GM18519 (cell line): ENCODE results near the gene DNAH10.
"Not testable (repeated sequence)": the region's sequence is repeated elsewhere in the genome, so short reads cannot be mapped to it uniquely, and the experiment has no call there.

Experiments
- ATAC-seq: cut with Tn5 transposase; IDR thresholded peaks from one replicate; pipeline ENCODE4 v1.9.1; 2021; ENCODE audit warnings: mild to moderate bottlenecking, moderate library complexity; ENCODE audit not compliant: unreplicated experiment, low FRiP score

Gene DNAH10

DNA sequence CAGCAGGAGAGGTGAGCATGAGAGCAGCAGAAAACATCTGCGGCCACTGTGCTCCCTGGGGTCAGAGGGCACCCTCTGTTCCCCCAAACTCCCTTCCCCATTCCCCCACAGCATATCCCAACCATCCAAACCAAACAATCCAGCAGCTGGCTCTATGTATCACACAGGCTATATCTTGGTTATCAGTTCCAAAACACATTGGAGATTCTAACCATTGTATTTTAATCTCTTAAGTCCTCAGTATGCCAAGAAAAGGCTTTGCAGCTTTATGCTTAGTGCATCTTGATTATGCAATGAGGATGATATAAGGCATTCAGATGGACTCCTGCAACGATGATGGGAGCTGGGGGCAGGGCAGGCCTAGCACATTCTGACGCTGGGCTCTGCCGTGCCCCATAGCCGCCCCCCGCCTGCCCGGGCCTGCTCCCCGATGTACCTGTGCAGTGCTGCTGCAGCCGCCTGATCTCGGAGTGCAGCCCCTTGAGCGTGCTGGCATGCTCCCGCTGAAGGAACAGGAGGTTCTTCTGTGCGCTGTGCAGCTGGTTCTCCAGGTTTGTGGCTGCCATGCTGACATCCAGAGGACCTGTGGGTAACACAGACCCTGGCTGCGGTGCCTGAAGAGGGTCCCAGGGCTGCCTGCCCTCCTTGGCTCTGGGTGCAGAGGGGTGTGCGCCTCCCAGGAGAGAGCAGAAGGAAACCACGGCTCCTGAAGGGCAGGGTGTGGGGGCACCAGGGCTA lies 181.0 kb downstream of the DNAH10 start:
- no peak for ATAC-seq

DNA sequence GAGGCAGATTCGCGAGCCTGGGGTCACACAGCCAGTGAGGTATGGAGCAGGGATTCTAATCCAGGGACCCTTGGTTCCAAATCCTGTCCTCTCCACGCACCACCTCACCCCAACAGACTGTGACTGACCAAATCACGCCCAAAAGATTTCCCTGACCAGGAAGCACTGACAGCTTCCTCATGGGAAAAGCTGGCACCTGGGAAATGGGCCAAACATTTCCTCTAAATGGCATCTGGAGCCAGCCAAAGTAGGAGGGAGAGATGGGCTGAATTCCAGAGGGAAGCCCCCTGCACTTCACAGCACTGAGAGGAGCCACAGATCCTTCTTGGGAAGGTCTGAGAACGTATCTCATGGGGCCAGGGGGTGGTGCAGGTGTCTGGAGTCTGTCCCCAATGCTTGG lies 181.7 kb downstream of the DNAH10 start:
- ATAC-seq: no peak

DNA sequence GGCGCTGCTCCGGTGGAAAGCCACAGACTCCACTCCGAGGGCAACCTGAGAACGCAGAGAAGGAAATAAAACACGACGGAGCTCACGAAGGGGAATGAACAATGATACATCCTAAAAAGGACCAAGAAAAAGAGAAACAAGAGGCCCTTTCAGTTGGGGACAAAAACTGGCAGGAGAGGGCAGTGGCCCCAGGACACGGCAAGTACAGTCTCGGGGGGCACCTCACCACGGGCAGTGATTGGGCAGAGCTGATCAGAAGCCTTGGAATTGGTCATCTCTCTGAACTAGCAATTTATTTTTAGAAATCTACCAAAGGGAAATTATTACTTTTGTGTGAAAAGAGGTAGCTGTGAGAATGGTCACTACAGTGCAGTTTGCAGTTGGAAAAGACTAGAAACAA lies 182.6 kb downstream of the DNAH10 start:
- no peak for ATAC-seq

DNA sequence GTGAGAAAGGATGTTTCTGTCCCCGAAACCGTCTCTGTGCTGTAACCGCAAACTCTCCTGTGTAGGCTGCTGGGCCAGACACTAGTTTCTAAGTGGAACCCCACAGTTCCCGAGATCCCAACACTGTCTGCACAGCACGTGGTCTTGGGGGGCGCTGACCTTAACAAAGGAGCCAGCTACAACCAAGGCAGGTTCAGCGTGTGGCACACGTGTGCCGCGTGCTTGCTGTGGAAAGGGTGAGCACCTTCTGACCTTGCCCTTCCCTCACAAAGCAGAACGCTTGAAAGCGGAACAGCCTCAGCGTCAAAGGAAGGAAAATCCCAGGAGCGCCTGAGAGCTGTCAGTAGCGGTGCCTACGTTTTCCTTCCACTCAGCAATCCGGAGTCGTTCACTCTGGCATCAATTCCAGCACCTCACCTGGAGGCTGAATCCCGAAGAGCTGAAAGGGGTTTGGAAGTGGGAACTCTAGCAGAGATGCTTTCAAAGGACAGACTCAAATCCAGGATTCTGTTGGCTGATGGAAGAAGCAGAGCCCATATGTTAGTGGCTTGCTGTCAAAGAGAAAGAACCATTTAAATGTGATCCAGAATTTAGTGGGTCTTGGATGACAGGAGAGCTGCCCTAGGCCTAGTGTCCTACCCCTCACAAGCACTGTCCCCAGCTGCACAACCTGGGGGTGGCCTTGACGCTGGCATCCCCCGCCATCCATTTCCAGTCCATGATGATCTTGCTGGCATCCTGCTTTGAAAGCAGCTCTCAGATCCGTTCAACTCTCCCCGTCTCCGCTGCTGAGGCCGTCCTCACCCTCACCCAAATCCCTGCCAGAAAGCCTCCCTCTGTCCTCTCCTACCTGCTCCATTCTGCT lies 183.4 kb downstream of the DNAH10 start:
- no peak for ATAC-seq

DNA sequence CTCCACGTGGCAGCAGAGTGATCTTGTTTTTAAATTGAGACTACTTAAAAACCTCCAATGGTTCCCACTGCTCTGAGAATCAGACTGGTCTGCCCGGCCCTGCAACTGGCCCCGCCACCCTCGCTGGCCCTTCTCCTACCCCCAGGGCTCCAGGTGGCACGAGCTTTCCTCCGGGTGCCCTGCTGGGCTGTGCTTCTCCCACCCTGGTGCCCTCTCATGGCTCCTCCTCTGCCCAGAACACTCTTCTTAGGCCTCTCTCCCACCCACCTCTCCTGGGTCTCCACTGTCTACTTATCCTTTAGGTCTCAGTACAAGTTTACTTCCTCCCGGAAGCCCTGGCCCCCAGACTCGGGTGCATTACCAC lies 184.0 kb downstream of the DNAH10 start:
- no peak for ATAC-seq

DNA sequence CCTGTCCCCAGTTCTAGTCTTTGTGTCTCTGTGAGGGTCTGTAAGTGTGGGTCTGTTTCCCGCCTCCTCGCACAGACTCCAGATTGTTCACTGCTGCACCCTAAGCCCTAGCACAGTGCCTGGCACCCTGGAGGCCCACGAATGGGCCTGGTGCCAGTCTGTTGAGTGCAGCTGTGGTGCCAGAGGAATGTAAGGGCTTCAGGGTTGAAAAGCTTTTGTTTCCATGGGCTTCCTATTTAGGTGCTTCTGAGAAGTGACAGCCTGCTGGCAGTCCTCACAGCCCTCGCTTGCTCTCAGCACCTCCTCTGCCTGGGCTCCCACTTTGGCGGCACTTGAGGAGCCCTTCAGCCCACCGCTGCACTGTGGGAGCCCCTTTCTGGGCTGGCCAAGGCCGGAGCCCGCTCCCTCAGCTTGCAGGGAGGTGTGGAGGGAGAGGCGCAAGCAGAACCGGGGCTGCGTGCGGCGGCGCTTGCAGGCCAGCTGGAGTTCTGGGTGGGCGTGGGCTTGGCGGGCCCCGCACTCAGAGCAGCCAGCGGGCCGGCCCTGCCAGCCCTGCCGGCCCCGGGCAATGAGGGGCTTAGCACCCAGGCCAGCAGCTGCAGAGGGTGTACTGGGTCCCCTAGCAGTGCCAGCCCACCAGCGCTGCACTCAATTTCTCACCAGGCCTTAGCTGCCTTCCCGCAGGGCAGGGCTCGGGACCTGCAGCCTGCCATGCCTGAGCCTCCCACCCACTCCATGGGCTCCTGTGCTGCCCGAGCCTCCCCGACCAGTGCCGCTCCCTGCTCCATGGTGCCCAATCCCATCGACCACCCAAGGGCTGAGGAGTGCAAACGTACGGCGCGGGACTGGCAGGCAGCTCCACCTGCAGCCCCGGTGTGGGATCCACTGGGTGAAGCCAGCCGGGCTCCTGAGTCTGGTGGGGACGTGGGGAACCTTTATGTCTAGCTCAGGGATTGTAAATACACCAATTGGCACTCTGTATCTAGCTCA lies 184.7 kb downstream of the DNAH10 start:
- not testable (repeated sequence) for ATAC-seq

DNA sequence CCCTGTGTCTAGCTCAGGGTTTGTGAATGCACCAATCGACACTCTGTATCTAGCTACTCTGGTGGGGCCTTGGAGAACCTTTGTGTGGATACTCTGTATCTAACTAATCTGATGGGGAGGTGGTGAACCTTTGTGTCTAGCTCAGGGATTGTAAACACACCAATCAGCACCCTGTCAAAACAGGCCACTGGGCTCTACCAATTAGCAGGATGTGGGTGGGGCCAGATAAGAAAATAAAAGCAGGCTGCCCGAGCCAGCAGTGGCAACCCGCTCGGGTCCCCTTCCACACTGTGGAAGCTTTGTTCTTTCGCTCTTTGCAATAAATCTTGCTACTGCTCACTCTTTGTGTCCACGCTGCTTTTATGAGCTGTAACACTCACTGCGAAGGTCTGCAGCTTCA lies 185.4 kb downstream of the DNAH10 start:
- not testable (repeated sequence) for ATAC-seq

DNA sequence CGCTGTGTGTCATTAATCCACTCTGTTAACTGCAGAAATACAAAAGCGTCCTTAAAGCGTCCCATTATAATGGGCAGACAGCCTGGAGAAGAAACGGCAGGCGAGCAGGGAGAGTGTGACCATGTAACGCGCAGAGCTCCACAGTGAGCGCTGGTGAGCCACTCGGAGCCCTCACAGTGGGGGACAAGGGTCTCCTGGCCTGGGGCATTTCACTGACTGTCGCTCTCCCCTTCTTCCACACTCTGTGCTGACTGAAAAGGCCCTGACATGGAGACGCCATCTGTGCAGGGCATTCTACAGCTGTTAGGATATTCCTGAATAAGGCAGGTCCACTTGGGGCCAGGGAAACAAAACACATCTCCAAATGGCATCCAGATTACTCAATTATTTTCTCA lies 186.3 kb downstream of the DNAH10 start:
- no peak for ATAC-seq

DNA sequence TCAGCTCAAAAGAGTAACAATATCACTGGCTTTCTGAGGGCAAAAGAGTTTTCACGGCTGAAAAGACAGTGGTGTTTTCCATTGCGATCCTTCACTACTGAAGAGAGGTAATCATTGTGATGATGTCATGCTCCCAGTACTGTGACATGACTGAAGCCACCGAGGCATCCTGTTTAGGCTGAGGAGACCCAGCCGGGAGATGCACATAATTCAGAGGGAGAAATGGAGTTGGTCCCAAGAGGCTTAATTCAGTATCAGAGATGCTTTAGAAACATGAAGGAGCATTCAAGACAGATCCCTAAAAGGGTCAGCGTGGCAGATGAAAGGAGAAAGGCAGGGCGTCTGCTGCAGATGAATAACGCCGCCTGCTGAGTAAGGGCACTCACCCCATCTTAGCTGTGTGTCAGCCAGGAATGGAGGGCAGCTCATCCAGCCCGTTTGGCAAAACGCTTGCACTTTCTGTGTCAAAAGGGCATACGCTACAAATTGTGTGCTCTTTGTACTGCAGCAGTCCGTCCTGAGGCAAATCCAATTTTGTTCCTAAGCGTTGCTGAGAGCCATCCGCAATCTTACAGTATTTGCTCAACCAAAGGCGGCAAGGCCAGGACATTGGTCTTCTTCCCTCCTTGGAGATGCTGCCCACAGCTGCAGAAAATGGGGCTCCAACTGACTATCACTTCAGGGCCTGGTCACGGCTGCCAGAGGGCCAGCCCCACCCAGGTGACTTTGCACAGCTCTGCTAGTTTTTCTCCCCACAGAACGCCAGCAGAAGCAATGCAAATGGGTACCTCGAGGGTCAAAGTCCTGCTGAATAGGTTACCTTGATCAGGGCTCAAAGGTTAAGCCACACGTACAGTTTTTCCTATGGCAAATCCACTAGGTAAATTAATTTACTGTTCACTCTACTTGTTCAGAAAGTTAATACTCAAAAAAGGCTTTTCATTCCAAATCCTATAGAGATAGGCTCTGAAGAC lies 187.0 kb downstream of the DNAH10 start:
- no peak for ATAC-seq

DNA sequence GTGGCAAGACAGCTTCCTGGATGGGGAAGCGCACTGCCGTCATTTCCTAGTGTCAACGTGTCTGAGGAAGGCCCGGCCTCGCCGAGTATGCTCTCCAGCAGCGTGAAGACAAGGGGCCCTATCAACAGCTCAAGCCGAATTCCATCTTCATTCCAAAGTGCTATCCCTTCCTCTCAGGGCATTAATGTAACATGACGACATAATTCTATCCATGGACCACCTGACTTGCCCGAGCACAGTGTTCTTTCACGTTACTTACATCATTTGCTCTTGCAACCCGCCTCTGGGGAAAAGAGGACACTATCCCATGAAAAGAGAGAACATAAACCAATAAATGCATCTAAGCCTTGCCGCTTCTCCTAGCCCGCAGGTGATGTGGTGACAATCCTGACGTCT lies 187.7 kb downstream of the DNAH10 start:
- no peak for ATAC-seq

DNA sequence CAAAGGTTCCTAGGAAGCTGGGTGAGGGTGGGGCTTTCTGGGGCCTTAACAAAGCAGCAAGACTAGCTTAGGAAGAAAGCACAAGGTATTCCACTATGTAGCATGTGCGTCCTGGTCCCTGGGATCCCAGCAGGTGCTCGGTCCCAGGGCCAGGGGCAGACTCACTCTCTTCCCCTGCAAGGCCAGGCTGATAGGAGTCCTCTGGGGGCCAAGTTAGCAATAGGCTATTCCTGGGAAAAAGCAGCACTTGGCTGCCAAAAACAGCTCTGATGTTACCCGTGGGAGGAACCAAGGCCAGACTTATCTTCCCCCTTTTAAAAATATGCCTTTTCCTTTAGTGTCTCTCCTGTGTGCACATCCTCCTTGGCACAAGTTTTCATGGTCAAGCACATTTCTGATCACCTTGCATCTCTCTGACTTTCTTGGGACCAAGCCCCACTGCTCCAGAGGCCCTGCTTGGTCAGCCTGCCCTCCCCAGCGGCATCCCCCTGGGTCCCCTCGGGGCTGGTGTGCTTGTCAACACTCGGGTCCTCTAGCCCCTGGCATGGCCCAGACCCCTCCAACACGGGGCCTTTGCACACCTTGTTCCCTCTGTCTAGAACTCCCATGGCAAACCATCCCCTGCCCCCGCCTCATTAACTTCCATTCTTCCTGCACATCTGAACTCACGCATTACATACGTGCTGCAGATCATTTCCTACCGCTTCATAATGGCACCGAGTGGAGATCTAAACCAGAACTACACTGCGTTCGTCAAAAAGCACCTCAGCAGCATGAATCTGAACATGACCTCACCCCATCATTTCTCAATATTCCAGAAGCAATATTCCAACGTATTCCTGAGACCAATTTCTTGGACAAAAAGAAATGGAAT lies 188.6 kb downstream of the DNAH10 start:
- no peak for ATAC-seq

DNA sequence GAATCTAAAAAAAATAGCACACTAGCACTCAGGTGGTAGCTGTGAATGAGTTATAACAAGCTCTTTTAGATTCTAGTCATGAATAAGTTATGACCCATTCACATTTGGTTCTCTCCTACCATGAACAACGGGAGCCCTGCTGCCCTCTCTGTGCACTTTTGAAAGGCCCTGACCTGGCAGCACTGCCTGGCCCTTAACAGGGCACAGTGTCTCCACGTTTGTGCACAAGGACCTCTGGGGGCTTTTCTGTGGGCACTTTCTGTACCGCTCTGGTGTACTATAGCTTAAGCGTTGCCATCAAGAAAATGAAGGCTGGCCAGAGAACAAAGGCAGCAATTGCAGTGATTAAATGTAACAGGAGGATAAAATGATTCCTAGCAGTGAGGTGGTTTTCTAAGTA lies 189.4 kb downstream of the DNAH10 start:
- no peak for ATAC-seq

DNA sequence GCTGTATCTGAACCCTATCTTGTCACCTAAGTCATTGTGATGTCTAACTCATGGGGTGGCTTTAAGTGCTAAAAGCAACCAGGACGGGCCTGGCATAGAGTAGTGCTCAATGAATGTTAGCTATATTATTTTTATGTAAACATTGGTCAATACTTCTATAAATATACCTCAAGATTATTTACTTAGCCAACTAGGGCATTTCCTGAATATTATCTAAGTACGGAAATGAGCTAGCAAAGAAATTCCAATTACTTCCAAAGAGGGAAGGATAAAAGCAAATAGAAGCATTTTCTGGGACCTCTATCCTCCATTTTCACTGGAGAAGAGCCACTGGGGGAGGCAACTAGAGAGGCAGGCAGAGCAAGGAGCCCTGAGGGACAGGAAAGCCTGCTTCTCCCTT lies 189.9 kb downstream of the DNAH10 start:
- no peak for ATAC-seq

DNA sequence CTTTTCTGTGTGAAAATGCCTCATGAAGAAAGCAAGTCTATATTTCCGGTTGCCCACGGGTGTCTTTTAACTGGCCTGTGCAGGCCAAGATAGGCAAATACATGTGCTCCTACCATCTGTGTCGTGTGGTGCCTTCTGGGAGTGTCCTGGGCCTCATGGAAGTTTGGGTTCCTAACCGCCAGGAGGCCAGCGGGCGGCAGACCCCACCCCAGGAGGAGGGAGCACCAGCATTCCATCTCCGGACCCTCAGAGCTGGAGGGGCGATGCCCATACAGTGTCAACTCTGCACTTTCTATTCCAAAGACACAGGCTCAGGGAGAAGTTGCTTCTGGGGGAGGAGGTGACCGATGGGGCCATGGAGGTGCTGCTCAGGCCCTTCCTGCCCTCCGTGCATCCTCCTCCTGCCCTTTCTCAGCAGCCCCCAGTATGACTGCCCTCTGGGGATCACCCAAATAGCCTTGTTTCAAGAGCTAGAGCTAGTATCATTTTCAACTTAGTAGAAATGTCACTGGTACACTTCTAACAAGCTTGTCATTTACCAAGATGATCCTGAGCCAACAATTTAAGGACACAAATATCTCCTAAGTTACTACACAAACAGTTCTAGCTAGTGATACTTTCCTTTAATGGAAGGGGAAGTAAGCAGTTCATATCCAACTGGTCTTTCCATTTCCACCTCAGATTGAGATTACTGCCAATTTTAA lies 192.7 kb downstream of the DNAH10 start:
- ATAC-seq: no peak

DNA sequence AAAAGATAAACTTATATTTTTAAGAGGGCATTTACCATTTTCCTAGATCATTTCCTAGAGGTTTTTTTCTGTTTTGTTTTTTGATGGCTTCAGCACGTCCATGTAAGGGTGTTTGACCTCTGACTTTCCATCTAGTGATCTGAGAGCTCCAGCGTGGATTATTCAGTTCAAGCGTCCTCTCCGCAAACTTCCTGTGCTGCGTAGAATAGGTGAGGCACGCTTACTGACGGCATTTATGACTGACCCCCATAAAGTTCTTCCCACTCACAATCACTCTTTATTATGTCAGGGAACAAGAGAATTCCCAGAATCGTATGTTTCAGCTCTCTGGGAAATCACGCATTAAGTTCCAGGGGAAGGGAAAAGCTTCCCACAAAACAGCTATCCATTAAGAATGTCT lies 194.1 kb downstream of the DNAH10 start:
- no peak for ATAC-seq

DNA sequence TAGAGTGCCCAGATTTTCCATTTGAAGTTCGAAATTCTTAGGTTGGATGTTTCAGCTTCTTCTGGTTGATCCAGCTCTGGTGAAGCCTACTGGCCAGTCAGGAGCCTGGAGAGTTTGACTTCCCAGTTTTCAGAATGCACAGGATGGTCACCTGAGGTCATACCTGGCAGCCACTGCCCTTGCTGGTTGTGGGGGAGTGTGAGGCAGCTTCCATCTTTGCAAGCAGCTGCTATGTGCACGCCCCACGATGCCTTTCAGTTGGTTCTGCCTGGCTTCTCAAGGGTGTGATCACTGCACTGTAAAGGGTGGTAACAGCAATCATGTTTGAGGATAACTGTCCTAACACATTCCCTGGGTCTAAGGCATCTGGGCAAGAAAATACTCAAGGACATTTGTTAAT lies 195.1 kb downstream of the DNAH10 start:
- ATAC-seq: no peak

DNA sequence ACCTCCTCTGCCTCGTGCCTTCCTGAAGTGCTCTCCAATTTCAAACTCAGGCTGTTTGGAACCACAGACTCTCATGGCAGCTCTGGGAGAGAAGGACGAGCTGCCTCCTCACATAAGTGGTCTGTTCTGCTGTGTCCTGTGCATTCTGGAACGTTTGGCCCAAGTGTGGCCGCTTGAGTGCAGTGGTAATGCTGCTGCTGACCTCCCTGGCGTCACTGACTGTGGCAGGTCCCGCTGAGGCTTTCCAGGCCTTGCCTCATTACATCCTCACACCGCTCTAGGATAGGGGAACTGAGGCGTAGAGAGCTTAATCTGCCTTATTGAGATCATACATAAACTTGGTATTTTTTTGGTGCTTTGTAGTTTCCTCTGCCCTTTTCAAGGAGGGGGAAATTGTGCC lies 196.4 kb downstream of the DNAH10 start:
- no peak for ATAC-seq

DNA sequence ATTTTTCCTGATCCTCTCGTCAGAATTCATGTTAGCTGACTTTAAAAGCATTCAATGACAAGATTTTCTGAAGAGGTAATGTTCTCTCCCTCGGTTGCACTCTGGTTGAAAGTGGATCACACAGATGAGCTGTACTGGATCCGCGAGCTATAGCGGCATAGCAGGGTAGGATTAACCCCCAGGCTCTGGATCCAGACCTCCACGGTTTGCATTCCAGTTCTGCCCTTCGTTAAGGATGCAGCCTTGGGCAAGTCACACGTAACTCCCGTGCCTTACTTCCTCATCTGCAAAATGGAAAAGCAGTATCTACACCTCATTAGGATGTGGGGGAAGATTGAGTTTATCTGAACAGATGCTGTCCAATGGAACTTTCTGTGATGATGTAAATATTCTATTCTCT lies 196.8 kb downstream of the DNAH10 start:
- ATAC-seq: no peak
